DND-41 (cell line): ENCODE results near the gene GINM1.

Experiments
- ATAC-seq: fragments of 200-7000 bp; cut with Tn5 transposase; 3 replicates; pipeline ENCODE4 v1.9.1; 2021; ENCODE audit warnings: low read depth; ENCODE audit not compliant: insufficient read depth
- DNase-seq: peaks from one replicate; pipeline ENCODE4 v3.0.0-alpha.2; 2020
- H2AFZ ChIP-seq: 2 replicates; pipeline ENCODE4 v1.6.0; 2012; ENCODE audit warnings: low read depth, low read length
- H3K27ac ChIP-seq: 2 replicates; pipeline ENCODE4 v1.5.1; 2012; ENCODE audit warnings: low read length, inconsistent platforms
- H3K27me3 ChIP-seq: fragments of 200-600 bp; sonication (generic); 2 replicates; pipeline ENCODE4 v1.6.0; 2012; ENCODE audit warnings: low read length, mild to moderate bottlenecking, inconsistent platforms; ENCODE audit not compliant: insufficient read depth, poor library complexity
- H3K36me3 ChIP-seq: 2 replicates; pipeline ENCODE4 v1.5.1; 2012; ENCODE audit warnings: low read length, inconsistent platforms; ENCODE audit not compliant: insufficient read depth
- H3K4me1 ChIP-seq: 2 replicates; pipeline ENCODE4 v1.5.1; 2012; ENCODE audit warnings: mild to moderate bottlenecking, low read length; ENCODE audit not compliant: insufficient read depth
- H3K4me2 ChIP-seq: 2 replicates; pipeline ENCODE4 v1.6.0; 2012; ENCODE audit warnings: mild to moderate bottlenecking, moderate library complexity, low read length, inconsistent platforms; ENCODE audit not compliant: insufficient read depth
- H3K4me3 ChIP-seq, 2 experiments: fragments of 200-600 bp in 1 of 2; shearing (Covaris generic) in 1 of 2; 2 replicates each; pipeline ENCODE4 v1.5.1; 2012 to 2016; ENCODE audit warnings: inconsistent platforms in 2 of 2, low read length in 2 of 2, mild to moderate bottlenecking in 2 of 2, low read depth in 1 of 2, moderate library complexity in 1 of 2
- H3K79me2 ChIP-seq: 2 replicates; pipeline ENCODE4 v1.6.0; 2012; ENCODE audit warnings: low read length, inconsistent platforms; ENCODE audit not compliant: insufficient read depth
- H3K9ac ChIP-seq: 2 replicates; pipeline ENCODE4 v1.6.0; 2012; ENCODE audit warnings: low read depth, mild to moderate bottlenecking, inconsistent platforms, low read length, moderate library complexity
- H3K9me3 ChIP-seq: 2 replicates; pipeline ENCODE4 v1.5.1; 2012; ENCODE audit warnings: low read length, moderate library complexity, mild to moderate bottlenecking, inconsistent platforms; ENCODE audit not compliant: insufficient read depth, severe bottlenecking
- H4K20me1 ChIP-seq: 2 replicates; pipeline ENCODE4 v1.6.0; 2012; ENCODE audit warnings: low read length; ENCODE audit not compliant: insufficient read depth
- CTCF ChIP-seq: IDR thresholded peaks from 2 replicates; pipeline ENCODE4 v1.5.1; 2012; ENCODE audit warnings: borderline replicate concordance, low read length, moderate library complexity, mild to moderate bottlenecking; ENCODE audit not compliant: poor library complexity, severe bottlenecking; ENCODE audit errors: extremely low read depth
- EZH2 ChIP-seq: IDR thresholded peaks from 3 replicates; pipeline ENCODE4 v1.6.1; 2012; ENCODE audit warnings: borderline replicate concordance, low read depth, mild to moderate bottlenecking, moderate library complexity, low read length, inconsistent platforms; ENCODE audit not compliant: severe bottlenecking

GINM1 gene

DNA sequence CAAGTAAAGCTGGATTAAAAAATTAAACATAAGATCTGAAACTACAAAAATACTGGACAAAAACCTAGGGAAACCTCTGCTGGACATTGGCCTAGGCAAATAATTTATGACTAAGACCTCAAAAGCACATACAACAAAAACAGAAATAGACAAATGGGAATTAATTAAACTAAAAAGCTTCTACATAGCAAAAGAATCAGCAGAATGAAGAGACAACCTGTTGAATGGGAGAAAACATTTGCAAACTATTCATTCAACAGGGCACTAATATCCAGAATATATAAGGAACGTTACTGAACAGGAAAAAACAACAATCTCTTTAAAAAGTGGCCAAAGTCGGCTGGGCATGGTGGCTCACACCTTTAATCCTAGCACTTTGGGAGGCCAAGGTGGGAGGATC is 6.8 kb upstream of the GINM1 start:
- no peaks in the 10 kb centered on the region for H3K79me2 ChIP-seq
- no peaks in the 10 kb centered on the region for H3K9me3 ChIP-seq
- ATAC-seq (no peak), DNase-seq (no peak)
- H4K20me1 ChIP-seq = no peaks in the 10 kb centered on the region
- no peak overlapping the region for H2AFZ ChIP-seq
- no peak overlapping the region for H3K4me2 ChIP-seq
- no peak overlapping the region for H3K9ac ChIP-seq
- H3K27ac ChIP-seq = no peak overlapping the region
- H3K27me3 ChIP-seq = peaks cover 8% of the 10 kb centered on the region
- H3K4me3 ChIP-seq = no peak overlapping the region
- TF ChIP-seq EZH2 (no peak), CTCF (no peak)
- H3K36me3 ChIP-seq = no peaks in the 10 kb centered on the region
- H3K4me1 ChIP-seq = peaks cover under 1% of the 10 kb centered on the region; the same call in 1 of the 2 replicates

DNA sequence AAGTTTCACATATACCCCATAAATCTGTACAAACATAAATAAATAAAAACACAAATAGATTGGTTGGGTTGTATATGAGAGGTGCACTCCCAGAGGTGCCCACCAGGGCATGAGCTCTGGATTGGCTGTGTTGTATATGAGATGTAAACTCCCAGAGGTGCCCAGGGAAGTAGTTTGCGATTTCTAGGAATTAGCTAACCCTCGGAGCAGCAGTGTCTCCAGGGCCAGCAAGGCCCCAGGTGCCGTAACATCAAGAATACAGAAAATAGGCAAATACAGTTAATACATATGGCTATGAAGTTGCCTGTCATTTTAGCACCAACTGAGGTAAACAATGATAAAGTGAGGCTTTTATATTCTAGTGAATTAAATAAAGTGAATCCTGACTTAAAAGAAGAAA is 5.4 kb upstream of the GINM1 start:
- Histone ChIP-seq H3K9ac (no peak overlapping the region), H3K27me3 (peaks cover 8% of the 10 kb centered on the region), H3K27ac (no peak overlapping the region), H3K9me3 (no peaks in the 10 kb centered on the region), H3K4me2 (no peak overlapping the region), H4K20me1 (no peaks in the 10 kb centered on the region), H2AFZ (no peak overlapping the region), H3K79me2 (no peaks in the 10 kb centered on the region), H3K4me3 (no peak overlapping the region), H3K4me1 (peaks cover 11% of the 10 kb centered on the region), H3K36me3 (no peaks in the 10 kb centered on the region)
- DNase-seq = peak; percentile 31
- TF ChIP-seq CTCF = peak; percentile 59
- no peak for TF ChIP-seq EZH2
- ATAC-seq = peak; percentile 62

DNA sequence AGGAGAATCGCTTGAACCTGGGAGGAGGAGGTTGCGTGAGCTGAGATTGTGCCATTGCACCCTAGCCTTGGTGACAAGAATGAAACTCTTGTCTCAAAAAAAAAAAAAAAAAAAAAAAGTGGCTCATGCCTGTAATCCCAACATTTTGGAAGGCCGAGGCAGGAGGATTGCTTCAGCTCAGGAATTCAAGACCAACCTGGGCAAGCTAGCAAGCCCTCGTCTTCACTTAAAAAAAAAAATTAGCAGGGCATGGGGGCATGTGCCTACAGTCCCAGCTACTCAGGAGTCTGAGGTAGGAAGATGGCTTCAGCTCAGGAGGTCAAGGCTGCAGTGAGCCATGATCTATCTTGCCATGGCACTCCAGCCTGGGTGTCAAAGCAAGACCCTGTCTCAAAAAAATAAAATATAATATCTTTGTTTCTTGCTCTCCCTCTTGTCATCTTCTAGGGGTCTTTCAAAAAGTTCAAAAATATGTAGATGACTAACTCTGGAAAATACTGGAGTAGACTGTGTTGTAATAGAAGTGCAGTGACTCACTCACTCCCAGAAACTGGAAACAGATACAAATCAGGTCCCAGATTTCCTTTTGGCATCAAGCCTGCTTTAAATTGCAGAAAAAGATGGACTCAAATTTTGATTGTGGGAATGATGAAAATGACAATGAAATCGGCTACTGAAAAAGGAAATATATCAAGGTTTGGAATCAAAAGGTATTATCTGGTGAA is 2.8 kb upstream of the GINM1 start:
- TF ChIP-seq CTCF (no peak), EZH2 (no peak)
- Histone ChIP-seq H3K4me2 (no peak overlapping the region), H3K9ac (no peak overlapping the region), H3K27me3 (peaks cover 4% of the 10 kb centered on the region), H3K4me3 (no peak overlapping the region), H3K36me3 (no peaks in the 10 kb centered on the region; the same call in 1 of the 2 replicates), H2AFZ (no peak overlapping the region), H3K4me1 (peaks cover 29% of the 10 kb centered on the region), H3K79me2 (peaks cover 22% of the 10 kb centered on the region), H3K9me3 (no peaks in the 10 kb centered on the region), H4K20me1 (peaks cover 4% of the 10 kb centered on the region; the same call in 1 of the 2 replicates), H3K27ac (no peak overlapping the region)
- DNase-seq = no peak
- no peak for ATAC-seq

- Histone ChIP-seq H3K9me3 (no peaks in the 10 kb centered on the region), H3K27me3 (peaks cover 3% of the 10 kb centered on the region), H3K9ac (no peak overlapping the region), H3K79me2 (peaks cover 27% of the 10 kb centered on the region), H3K36me3 (no peaks in the 10 kb centered on the region; the same call in 1 of the 2 replicates), H3K27ac (no peak overlapping the region), H4K20me1 (peaks cover 4% of the 10 kb centered on the region; the same call in 1 of the 2 replicates), H3K4me2 (no peak overlapping the region), H3K4me3 (no peak overlapping the region), H2AFZ (no peak overlapping the region), H3K4me1 (peaks cover 31% of the 10 kb centered on the region)
- ATAC-seq (no peak), DNase-seq (no peak)
- TF ChIP-seq EZH2 (no peak), CTCF (no peak)
Observed at GRCh38 chr6:149563928-149564325, 2.2 kb upstream of the GINM1 start.
